Ovary (tissue), 3 donors: ENCODE measurements around the gene PTPN21.

Source experiments
- EP300 ChIP-seq: sonication (generic); formaldehyde crosslinking; IDR thresholded peaks from one replicate; pipeline ENCODE4 v1.6.1; 2017; ENCODE audit warnings: antibody characterized with exemption
- POLR2A ChIP-seq: fragments of 450-650 bp; IDR thresholded peaks from one replicate; pipeline ENCODE4 v1.6.1; 2017; ENCODE audit warnings: antibody characterized with exemption, mild to moderate bottlenecking, moderate library complexity
- TF ChIP-seq, protein P1 (sequence below), 3 donors: fragments of 450-650 bp in 2 of 3; fragments of 200-600 bp in 1 of 3; IDR thresholded peaks; one replicate each; pipeline versions ENCODE4 v1.5.1 to v1.8.0; 2016 to 2022; ENCODE audit warnings: antibody characterized with exemption in 3 of 3, mild to moderate bottlenecking in 1 of 3
- donor health status: DM: no; HTN: no; CAD: no.

- TF ChIP-seq POLR2A (no peak), EP300 (no peak)
- TF ChIP-seq, protein P1, sequence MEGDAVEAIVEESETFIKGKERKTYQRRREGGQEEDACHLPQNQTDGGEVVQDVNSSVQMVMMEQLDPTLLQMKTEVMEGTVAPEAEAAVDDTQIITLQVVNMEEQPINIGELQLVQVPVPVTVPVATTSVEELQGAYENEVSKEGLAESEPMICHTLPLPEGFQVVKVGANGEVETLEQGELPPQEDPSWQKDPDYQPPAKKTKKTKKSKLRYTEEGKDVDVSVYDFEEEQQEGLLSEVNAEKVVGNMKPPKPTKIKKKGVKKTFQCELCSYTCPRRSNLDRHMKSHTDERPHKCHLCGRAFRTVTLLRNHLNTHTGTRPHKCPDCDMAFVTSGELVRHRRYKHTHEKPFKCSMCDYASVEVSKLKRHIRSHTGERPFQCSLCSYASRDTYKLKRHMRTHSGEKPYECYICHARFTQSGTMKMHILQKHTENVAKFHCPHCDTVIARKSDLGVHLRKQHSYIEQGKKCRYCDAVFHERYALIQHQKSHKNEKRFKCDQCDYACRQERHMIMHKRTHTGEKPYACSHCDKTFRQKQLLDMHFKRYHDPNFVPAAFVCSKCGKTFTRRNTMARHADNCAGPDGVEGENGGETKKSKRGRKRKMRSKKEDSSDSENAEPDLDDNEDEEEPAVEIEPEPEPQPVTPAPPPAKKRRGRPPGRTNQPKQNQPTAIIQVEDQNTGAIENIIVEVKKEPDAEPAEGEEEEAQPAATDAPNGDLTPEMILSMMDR (IDR thresholded peaks at IDR 0.05): no peak
Observed at GRCh38 chr14:88505621-88506020, 49.2 kb downstream of the PTPN21 start.
